NCI-H526 (cell line): ENCODE data around the gene CAMK1.

Source experiments
- DNase-seq, 2 experiments: peaks; one replicate each; lab custom pipeline; 2025; lab: John Stamatoyannopoulos, UW

CAMK1 gene

DNA sequence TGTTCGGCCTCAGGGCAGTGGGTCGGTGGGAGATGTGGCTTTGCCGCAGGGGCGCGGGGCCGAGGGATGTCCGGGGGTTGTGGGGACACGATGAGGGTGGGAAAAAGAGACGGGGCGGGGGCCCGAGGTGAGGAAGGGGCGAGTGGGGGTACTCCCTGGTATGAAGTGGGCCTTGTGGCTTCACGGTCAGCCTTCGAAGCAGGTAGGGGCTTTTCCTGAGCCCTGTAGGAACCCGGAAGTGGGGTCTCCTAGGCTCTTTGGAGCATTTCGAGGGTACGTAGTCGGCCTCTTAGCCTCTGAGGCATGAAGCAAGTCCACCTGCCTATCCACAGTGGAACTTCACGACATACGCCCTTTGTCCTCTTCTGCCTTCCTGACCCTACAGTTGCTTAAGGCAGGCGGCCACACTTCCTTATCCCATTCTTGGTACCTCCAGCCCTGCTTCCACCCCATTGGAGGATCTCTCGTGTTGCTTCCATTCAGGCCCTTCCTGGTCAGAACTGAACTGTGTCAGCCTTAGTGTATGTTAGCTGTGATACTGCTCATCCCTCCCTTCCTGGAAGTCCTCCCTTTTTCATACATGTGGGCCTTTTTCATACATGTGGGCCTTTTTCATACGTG is 23.5 kb upstream of the CAMK1 start:
- DNase-seq, result peak in 1 of 2 experiments; percentile 24

DNA sequence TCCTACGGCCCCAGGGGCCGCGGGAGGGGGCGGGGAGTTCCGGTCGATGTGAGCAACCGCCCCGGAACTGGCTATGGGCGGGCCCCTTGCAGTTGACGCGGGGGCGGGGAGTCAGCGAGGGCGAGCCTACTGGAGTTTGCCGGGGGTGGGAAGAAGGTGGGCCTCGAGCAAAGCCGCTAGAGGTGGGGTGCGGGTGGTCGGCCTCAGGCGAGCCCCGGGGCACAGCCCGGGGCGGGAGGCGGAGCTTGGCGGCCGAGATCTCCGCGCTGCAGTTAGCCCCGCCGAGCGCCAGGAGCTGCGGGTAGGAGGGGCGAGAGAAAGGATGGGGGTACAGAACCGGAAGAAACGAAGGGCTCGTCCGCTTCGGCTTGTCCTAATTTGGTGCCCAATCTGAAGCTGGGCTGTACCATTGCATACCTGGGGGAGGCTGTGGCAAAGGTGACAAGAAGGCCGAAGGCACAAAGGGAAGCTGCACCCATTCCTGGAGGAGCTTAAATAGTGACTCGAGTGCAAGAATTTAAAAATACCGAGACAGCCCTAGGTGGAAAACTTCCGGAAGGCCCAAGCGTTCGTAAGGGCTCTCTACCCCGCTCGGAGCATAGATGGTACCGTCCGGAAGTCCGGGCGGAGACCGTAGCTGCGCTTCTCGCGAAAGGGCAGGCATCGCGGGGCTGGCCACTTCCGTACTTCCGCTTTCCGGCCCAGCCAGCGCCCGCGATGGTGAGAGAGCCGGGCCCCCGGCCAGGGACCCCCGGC is 22.8 kb upstream of the CAMK1 start, which contains the start of the genes ARPC4 and TADA3:
Gene ARPC4 (plus strand): TSS at position 678 of the 756 bp plus-strand sequence. CDS start 40 bp downstream, at position 718.
Gene TADA3 (minus strand): TSS at position 69 of the 756 bp plus-strand sequence. CDS start 1,007 bp downstream, outside the sequence.
- DNase-seq, result peak; percentile 91 to 95

DNA sequence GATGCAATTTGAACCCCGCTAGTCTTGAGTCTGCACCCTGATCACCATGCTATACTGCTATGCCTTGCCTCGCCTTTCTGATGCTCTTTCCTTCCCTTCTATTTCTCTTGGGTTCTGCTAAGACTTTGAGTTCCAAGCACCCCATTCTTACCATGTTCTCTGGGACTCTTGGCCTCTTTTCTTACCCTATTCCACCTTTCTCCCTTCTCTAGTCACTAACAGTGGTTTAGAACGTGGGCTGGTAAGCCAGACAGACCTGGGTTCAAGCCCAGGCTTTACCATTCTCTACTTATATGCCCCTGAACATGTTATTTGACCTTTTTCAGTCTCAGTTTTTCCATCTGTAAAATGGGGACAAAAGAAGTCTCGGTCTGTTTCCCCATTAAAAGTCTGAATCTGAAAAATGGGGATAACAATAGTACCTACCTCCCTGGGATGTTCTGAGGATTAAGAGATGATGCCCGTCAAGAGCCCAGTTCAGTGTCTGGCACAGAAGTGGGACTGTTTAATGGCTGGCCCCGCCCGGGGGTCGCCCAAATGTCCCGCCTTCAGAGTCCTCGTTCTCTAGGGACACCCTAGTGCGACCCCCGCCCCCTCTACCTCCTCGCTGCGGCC is 22.1 kb upstream of the CAMK1 start:
- DNase-seq, result no peak

DNA sequence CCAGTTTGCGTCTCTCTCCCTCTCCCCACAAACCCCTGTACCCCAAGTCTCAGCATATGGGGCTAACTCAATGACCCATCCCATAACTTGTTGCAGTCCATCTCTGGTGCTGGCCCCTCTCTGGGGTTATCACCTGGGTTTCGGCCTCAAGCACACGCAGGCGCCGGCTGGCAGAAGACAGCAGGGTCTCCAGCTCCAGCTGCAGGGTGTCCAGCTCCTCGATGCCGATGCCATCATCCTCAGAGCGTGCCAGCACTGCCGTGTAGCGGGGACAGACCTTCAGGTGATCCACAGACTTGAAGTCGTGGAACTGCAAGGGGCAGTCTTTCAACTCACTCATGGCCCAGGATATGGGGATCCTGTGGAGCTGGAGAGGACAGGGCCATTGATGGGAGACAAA is 21.4 kb upstream of the CAMK1 start:
- DNase-seq, result no peak

DNA sequence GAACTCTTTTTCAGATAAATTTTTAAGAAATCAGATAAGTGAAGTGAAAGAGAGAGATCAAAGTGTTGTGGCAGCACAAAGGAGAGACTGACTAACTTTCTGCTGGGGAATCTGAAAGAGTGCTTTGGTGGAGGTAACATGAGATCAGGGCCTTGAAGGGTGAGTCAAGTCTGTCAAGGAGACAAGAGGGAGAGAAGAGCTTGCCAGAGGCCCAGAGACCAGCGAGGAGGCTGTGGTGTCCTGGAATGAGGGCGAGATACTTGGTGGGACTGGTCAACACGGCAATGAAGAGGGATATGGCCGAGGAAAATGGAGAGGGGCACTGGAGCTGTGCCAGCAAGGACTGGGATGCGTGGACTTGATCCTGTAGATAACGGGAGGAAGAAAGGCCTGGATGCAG is 18.0 kb upstream of the CAMK1 start:
- no peak for DNase-seq

DNA sequence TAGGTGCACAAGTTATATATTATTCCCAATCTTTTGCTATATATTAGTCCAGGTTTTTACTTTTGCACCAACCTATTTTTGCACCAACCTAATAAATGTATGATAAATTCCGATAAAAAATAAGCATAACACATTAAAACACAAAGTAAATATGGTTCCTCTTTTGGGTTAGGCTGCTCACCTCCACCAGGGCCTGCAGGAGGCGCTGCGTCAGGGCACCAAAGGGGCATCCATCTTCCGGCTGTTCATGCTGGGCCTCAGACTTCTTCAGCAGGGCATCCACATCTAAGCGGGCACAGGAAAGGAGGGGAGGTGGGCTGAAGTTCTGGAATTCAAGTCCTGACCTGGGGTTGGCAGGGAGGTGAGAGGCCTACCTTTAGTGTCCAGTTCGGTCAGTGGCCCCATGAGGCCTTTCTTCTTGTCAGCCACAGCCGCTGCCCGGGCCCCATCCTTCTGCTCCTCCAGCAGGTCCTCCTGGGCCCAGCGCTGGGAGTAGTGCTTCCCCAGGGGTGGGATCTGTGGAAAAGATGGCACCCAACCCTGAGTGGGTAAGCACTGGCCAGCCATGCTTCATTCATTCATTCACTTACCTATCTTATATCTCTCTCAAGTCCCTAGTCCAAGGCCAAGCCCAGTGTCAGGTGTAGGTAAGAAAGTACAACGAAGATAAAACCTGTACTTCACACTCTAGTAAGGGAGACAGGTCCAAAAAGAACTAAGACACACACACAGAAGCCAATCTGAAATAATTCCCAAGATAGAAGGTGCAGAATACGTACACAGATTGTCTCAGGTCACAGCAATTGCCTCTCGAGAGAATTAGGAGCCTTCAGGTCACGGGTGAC is 17.3 kb upstream of the CAMK1 start:
- DNase-seq, result no peak

DNA sequence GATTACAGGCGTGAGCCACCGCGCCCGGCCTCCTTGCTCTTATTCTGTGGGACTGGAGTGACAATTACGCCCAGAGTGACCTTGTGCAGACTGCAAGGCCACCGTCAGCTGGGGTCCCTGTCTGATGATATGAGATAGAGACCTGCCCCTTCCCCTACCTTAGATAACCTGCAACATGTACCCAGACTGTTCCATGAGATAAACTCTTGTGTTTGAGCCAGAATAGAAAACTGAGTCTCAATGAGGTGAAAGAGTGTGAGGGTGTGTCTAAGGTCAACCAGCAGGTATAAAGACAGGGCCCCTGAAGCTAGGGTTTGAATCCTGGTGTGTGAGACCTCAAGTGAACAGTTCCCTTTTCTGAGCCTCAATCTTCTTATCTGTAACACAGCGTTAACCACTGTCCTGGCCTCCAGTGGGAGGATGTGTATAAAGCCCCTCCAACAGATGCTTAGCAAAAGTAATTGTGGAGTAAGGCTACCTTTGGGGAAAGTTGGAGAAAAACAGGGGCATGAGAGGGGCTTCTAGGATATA is 16.5 kb upstream of the CAMK1 start:
- DNase-seq, result no peak

DNA sequence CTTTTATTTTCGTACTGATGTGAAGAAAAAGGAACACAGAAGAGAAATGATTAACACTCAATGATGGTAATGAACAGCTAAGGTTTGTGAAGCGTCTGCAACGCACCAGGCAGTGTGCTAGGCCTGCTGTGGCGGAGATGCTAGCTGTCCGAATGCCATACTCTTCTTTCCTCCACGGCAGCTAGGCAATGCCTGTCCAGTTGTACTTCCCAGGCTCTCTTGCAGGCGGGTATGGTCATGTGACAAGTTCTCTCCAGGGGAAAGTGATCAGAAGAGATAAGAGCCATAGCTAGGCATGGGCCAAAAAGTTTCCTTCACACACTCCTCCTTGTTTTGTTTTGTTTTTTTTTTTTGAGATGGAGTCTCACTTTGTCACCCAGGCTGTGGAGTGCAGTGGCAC is 15.9 kb upstream of the CAMK1 start:
- DNase-seq, result no peak

DNA sequence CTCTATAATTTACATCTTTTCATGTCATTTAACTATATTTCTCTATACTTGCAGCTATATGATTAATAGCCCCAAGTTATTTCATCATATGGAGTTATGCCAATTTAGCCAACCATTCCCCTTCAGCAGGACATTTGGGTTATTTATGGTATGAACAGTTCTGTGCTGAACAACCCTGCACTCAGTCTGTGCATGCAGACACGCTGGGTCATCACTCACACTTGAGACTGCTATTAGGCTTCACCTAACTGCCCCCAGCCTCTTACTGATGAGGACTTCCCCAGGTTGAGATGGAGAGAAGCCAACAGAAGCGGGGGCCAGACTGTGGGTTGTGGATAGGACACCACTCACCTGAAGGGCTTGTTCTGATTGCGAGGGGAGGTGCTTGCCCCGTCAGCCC is 15.2 kb upstream of the CAMK1 start:
- DNase-seq, result no peak

DNA sequence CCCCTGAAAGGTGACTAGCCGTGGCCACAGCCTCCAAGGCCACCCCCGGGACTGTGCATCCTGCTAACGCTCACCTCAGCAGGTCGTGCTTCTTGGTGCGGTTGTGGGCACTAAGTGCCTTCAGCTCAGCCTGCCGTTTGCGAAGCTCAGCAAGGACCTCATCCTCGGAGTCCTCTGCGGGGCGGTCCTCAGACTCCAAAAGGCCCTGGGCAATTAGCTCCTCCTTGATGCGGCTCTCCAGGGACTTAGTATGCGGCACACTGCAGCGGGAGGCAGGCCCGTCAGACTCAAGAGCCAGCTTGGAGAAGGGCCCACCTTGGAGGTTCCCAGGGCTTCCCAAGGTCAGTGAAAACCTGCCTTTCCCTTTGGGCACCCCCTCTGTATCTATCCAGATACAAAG is 14.2 kb upstream of the CAMK1 start:
- no peak for DNase-seq

DNA sequence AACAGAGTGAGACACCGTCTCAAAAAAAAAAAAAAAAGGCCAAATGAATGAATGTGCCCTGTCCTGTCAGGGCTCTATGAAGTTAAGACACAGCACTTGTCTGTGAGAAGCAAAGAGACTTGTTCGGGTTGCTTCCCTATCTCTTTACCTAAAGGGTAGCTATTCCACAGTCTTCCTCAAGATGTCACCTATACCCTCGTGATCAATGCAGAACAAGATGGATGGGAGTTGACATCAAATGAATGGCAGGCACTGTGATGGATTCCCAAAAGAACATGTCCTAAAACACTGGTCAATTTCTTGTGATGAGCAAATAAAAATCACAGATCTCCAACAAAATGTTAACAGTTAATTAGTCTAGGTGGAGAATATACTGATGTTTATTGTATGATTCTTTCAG is 13.0 kb upstream of the CAMK1 start:
- DNase-seq, result no peak

DNA sequence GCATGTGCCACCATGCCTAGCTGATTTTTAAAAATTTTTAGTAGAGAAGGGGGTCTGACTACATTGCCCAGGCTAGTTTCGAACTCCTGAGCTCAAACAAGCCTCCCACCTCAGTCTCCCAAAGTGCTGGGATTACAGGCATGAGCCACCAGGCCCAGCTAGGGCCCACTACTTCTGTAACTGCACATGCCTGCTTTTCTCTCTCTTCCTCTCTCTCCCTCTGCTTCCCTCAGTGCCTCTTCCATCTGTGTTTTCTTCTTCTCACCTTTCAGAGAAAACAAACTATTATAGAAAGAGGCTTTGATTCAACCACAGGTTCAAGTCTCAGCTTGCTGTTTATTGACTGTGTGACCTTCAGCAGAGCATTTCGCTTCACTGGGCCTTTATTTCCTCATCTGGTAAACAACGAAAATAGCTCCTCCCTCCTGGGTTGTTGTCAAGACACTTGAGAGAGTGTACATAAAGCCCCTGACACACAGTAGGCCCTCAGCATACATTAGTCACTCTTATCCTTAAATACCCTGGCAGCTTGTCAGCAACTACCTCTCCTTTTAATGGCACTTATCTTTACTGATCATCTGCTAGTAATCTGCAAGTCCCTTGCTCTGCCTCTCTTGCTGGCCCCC is 12.3 kb upstream of the CAMK1 start:
- no peak for DNase-seq

DNA sequence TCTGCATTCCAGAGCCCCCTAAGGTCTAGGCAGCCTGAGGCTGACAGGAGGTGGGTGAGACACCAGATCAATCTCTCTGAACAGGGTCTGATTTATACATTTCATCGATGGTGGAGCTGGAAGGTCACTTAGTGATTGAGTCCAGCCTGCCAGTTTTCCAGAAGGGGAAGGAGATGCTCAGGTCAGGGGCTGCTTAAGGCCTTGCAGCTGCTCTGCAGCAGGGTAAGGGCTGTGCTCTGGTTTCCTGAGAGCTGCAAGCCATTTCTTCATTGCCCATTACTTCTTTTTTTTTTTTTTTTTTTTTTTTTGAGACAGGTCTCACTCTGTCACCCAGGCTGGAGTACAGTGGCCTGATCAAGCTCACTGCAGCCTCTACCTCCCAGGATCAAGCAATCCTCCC is 11.8 kb upstream of the CAMK1 start:
- DNase-seq, result no peak

DNA sequence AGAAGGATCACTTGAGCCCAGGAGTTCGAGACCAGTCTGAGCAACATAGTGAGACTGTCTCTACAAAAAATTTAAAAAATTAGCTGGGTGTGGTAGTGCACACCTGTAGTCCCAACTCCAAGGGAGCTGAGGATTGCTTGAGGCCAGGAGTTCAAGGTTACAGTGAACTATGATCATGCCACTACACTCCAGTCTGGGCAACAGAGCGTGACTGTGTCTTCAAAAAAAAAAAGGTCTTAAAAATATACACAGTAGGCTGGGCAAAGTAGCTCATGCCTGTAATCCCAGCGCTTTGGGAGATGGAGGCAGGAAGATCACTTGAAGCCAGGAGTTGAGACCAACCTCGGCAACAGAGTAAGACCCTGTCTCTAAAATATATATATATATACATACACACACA is 11.2 kb upstream of the CAMK1 start:
- no peak for DNase-seq

DNA sequence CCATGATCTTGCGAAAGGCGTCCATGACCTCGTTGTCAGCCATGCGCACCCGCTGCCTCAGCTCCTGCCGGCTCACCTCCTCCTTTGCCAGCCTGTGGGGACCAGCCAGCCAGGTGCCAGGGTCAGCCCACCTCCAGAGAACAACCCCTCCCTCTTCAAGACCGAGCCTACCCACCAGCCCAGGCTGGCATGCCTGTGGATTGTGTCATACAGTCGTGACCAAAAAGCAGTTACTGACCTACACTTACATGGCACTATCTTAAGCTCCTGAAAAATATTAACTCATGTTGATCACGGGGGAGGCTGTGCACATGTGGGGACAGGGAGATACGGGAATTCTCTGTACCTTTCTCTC is 10.7 kb upstream of the CAMK1 start:
- no peak for DNase-seq

DNA sequence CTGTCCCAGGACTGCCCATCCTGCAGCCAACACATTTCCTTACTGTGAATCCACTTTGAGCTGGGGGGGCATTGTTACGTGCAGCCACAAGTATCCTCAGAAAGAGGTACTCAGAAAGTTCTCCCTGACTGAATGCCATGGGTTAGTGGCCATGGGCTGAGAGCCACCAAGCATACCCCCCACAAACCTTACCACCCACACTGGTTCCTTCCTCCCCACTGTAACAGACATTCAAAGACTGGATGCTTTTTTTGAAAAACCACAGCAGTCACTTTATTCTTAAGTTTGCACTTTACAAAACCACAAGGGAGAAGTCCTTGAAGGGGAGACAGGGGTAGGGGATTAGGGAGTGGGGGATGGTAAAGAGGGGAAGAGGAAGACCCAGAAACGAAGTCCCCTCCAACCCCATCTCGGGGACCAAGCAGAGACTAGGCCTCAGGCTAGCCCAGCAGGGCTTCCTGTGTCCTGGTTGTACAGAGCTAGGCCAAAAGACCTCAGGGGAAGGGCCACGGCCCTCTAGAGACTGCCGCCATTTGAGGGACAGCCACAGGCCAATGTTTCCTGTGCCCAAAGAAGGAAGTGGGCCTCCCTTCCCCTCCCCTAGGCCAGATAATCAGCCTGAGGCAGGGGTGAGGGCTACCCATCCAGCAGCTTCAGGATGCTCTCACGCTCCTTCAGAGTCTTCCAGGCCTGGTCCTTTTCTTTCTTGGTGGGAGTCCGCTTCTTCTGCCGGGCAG is 10.1 kb upstream of the CAMK1 start:
- no peak for DNase-seq

DNA sequence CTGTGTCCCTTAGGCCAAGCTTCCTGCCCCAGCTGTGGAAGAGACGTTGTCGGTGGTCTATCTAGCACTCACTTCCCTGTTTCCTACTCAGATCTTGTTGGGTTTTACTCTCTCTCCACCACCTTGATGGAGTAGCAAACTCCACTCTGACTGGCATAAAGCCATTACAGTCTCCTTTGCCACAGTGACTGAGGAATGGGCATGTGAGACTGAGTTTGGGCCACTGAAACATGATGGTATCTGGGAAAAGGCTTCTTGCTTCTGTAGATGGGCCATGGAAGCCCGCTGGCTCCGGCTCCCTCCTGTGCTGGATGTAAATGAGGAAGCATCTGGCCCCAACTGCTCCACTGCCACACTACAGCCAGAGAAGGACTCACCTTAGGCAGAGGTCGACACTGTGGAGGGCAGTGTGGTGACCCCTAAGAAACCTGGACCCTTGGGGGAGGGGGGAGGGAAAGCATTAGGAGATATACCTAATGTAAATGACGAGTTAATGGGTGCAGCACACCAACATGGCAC is 9.4 kb upstream of the CAMK1 start:
- DNase-seq, result no peak

DNA sequence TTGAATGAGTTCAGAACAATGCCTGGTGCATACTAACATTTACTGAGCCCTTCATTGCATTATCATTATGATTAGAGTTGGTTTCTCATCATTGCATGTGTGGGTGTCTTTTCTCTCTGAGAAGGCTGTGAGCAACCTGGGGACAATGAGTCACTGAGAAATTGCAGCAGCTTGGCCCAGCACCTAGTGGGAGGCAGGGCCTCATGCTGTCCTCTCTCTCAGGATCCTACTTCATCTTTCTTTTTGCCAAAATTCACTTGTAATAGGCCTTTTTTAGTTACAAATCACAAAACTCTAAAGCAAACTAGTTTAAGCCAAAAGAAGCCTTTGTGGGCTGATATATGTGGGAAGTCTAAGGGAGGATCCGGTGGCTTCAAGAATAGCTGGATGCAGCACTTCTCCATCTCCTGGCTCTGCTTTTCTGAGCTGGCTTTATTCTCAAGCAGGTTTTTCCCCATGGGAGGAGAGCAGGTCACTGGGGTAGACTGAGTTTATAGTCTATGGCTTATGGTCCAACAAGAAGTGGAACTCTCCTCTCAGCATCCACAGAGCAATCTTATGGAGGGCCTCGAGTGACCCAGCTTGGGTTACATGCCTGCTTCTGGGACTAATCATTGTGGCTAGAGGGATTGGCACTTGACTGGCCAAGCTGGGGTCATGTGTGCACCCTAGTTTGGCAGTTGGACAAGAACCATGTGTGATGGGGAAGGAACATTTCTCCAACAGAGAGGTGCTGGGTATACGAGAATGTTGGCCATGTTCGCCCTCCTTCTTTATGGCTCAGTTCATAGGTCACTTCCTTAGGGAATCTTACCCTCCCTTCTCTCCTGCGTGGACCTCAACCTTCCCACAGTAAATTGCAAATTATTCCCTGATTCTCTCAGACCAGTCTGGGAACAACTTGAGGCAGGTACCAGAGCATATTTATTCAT is 8.7 kb upstream of the CAMK1 start:
- no peak for DNase-seq

DNA sequence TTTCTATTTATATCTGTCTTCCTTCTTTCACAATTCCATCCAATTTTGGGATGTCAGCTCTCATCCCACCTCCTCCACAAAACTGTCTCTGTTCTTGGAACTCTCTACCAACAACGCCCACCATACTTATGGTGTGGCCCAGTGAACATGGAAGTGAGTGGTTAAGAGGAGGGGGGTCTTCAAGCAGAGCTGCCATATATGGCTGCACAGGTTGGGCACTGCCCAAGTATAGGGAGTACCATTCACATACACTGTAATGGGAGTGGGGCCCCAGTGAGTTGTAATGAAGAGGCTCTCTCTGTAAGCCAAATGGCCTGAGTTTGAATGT is 7.9 kb upstream of the CAMK1 start:
- DNase-seq, result no peak
